Adrenal gland (tissue), 12 donors: ENCODE measurements around the gene PRDM15. TPM values are rescaled to one million over a fixed set of nuclear protein-coding genes. Genes with fewer than 3 reads are reported as not detected.

Experiments used
- DNase-seq, 7 donors: peaks; one replicate each; pipeline ENCODE4 v3.0.0-alpha.2; 2019 to 2020
- H3K27ac ChIP-seq, 5 donors: fragments of 200-600 bp; sonication (generic) in 4 of 5; 1 replicate in 3 of 5; 2 replicates in 2 of 5; pipeline versions ENCODE4 v1.5.1 to v1.8.0; 2016 to 2020; ENCODE audit warnings: mild to moderate bottlenecking in 1 of 5
- H3K27me3 ChIP-seq: fragments of 200-600 bp; 2 replicates; pipeline ENCODE4 v1.8.0; 2021
- H3K36me3 ChIP-seq, 2 donors: fragments of 200-600 bp; replicated peaks in 1 of 2; 1 replicate in 1 of 2; 2 replicates in 1 of 2; pipeline versions ENCODE4 v1.5.1 to v1.8.0; 2018 to 2022
- H3K4me1 ChIP-seq, 2 donors: fragments of 200-600 bp; replicated peaks in 1 of 2; 1 replicate in 1 of 2; 2 replicates in 1 of 2; pipeline versions ENCODE4 v1.5.1 to v1.8.0; 2018 to 2021
- H3K4me3 ChIP-seq, 4 donors: fragments of 200-600 bp; sonication (generic) in 3 of 4; one replicate each; pipeline ENCODE4 v1.5.1; 2016 to 2018
- H3K9me3 ChIP-seq, 3 donors: fragments of 200-600 bp; sonication (generic) in 1 of 3; replicated peaks in 1 of 3; 1 replicate in 2 of 3; 2 replicates in 1 of 3; pipeline versions ENCODE4 v1.5.1 to v1.8.0; 2016 to 2021
- CTCF ChIP-seq, 6 experiments: fragments of 450-650 bp in 4 of 6; fragments of 200-600 bp in 2 of 6; sonication (generic) in 1 of 6; IDR thresholded peaks; 1 replicate in 5 of 6; 2 replicates in 1 of 6; pipeline versions ENCODE4 v1.5.1 to v1.8.0; 2016 to 2021; ENCODE audit warnings: antibody characterized with exemption in 6 of 6, mild to moderate bottlenecking in 2 of 6, moderate library complexity in 1 of 6
- POLR2A ChIP-seq, 2 donors: fragments of 450-650 bp; IDR thresholded peaks; one replicate each; pipeline ENCODE4 v1.6.1; 2017; ENCODE audit warnings: antibody characterized with exemption in 2 of 2, mild to moderate bottlenecking in 2 of 2, moderate library complexity in 1 of 2
- WGBS, 4 donors: extraction: QIAGEN DNeasy Blood & Tissue Kit in 2 of 4; methylation state at CpG; one replicate each; pipeline versions ENCODE4 v1.1.5 to v1.1.7; 2013 to 2017; 5-methylcytosine and 5-hydroxymethylcytosine counted together
- intact Hi-C, 2 donors: fragments of 100-400 bp; cut with DNase I; formaldehyde crosslinking; loops; one replicate each; pipeline versions ENCODE4 v1.14.1 to v1.15.0; 2022 to 2023
- polyA plus RNA-seq, 3 donors: library from polyadenylated mRNA; stranded (reverse); fragments of 200-250 nt in 2 of 3; fragments of 350-450 nt in 1 of 3; fragmentation: Illumina TruSeq in 1 of 3; extraction: RNeasy Lipid Tissue Mini Kit (QIAGEN cat#74804) in 1 of 3; gene quantifications; one replicate each; pipeline ENCODE4 v1.2.3, GENCODE V29; 2013 to 2014
- total RNA-seq, 9 donors: library from RNA; depleted of rRNA in 4 of 9; stranded (reverse); fragments of >200 nt in 4 of 9; fragments of 120-200 nt in 1 of 9; fragmentation: NEBNext Ultra II Directional in 1 of 9; extraction: Animal tissue kit (Norgen Biotek cat#: 25700) in 1 of 9; gene quantifications; one replicate each; pipeline versions ENCODE4 v1.1.0 to v1.2.4, GENCODE V29; 2013 to 2023
- donor health status: healthy with polysubstance abuse.
- donor health status: Bipolar disorder and iron deficiency.
- donor health status: DM: yes; HTN: yes; CAD: no.
- donor health status: DM: no; HTN: no; CAD: no.
- donor health status: DM: no; HTN: no; CAD: no.
- donor health status: DM: yes; HTN: yes; CAD: no.

Gene PRDM15
- total and polyA plus RNA-seq, 12 donors = 2.9 to 6.7 (median 4.0) TPM

GRCh38 chr21:41752231-41752681 is 126.9 kb downstream of the PRDM15 start:
- Histone ChIP-seq H3K36me3 (no peaks in the 10 kb centered on the region), H3K4me1 (no peaks in the 10 kb centered on the region), H3K9me3 (no peaks in the 10 kb centered on the region), H3K27me3 (no peaks in the 10 kb centered on the region), H3K27ac (no peak overlapping the region), H3K4me3 (no peak overlapping the region)
- intact Hi-C loops = no loop called here
- 50 to 75% (median 73%) methylated on average over 2 to 13 of the region's 13 CpGs for WGBS, 4 donors
- DNase-seq = no peak
- TF ChIP-seq POLR2A (IDR thresholded peaks at IDR 0.05) = no peak
- no peak for TF ChIP-seq CTCF (IDR thresholded peaks at IDR 0.05)

GRCh38 chr21:41751611-41752011 is 127.5 kb downstream of the PRDM15 start:
- Histone ChIP-seq H3K27ac (no peak overlapping the region), H3K4me1 (no peaks in the 10 kb centered on the region), H3K27me3 (no peaks in the 10 kb centered on the region), H3K36me3 (no peaks in the 10 kb centered on the region), H3K9me3 (no peaks in the 10 kb centered on the region), H3K4me3 (no peak overlapping the region)
- no peak for DNase-seq
- TF ChIP-seq POLR2A (IDR thresholded peaks at IDR 0.05) (no peak), CTCF (IDR thresholded peaks at IDR 0.05) (no peak)
- 45 to 71% (median 67%) methylated on average over 6 to 12 of the region's 12 CpGs for WGBS, 4 donors
- intact Hi-C loops = no loop called here

- no peaks in the 10 kb centered on the region for H3K36me3 ChIP-seq
- H3K27ac ChIP-seq = no peak overlapping the region
- DNase-seq = no peak
- no peaks in the 10 kb centered on the region for H3K27me3 ChIP-seq
- no peaks in the 10 kb centered on the region for H3K9me3 ChIP-seq
- TF ChIP-seq POLR2A (IDR thresholded peaks at IDR 0.05) (no peak), CTCF (IDR thresholded peaks at IDR 0.05) (no peak)
- intact Hi-C loops = no loop called here
- no peaks in the 10 kb centered on the region for H3K4me1 ChIP-seq
- no peak overlapping the region for H3K4me3 ChIP-seq
- WGBS, 4 donors = 73 to 88% (median 85%) methylated on average over 5 to 16 of the region's 16 CpGs
These were observed 128.5 kb downstream of the PRDM15 start for GRCh38 chr21:41750532-41751151.

- intact Hi-C loops = no loop called here
- H3K9me3 ChIP-seq = no peaks in the 10 kb centered on the region
- WGBS, 4 donors = 52 to 79% (median 73%) methylated on average over 7 of the region's 7 CpGs
- H3K27ac ChIP-seq = no peak overlapping the region
- no peak for DNase-seq
- no peaks in the 10 kb centered on the region for H3K27me3 ChIP-seq
- no peak for TF ChIP-seq POLR2A (IDR thresholded peaks at IDR 0.05)
- no peak for TF ChIP-seq CTCF (IDR thresholded peaks at IDR 0.05)
- no peaks in the 10 kb centered on the region for H3K4me1 ChIP-seq
- no peak overlapping the region for H3K4me3 ChIP-seq
- H3K36me3 ChIP-seq = no peaks in the 10 kb centered on the region
These were observed 129.1 kb downstream of the PRDM15 start for GRCh38 chr21:41750051-41750450.
